A549 (cell line): ENCODE results near the gene SNTB2. TPM values are rescaled to one million over a fixed set of nuclear protein-coding genes. Genes with fewer than 3 reads are reported as not detected.

Experiments
- ATAC-seq, 2 experiments: fragments of 200-7000 bp in 1 of 2; fragments of >200 bp in 1 of 2; cut with Nextera tagmentation in 1 of 2; cut with Tn5 transposase in 1 of 2; 3 replicates each; pipeline versions ENCODE4 v1.8.0 to v1.9.1; 2018 to 2020; ENCODE audit warnings: mild to moderate bottlenecking in 1 of 2, moderate library complexity in 1 of 2
- CTCF ChIA-PET: fragments of 300-600 bp; sonication (Branson Sonifier 250); formaldehyde crosslinking; extraction: SDS; loops from one replicate; lab custom pipeline; 2021; ENCODE audit warnings: antibody characterized with exemption, inconsistent platforms; lab: Yijun Ruan, JAX
- POLR2A ChIA-PET: fragments of 350-600 bp; formaldehyde crosslinking; extraction: SDS; loops from one replicate; lab custom pipeline; 2021; ENCODE audit warnings: antibody characterized with exemption, inconsistent platforms; lab: Yijun Ruan, JAX
- DNase-seq, 2 experiments: peaks; one replicate each; pipeline versions ENCODE4 v3.0.0 to v3.0.0-alpha.2; 2011 to 2016; ENCODE audit warnings: low read depth in 1 of 2, low spot score in 1 of 2
- FAIRE-seq: peaks from 2 replicates; lab custom pipeline; 2011; peaks lifted over from hg19 to GRCh38; lab: Jason Lieb, UNC
- H3K27ac ChIP-seq, 2 experiments: fragments of >200 bp; sonication (Bioruptor Twin); formaldehyde crosslinking; 3 replicates each; pipeline ENCODE4 v1.5.1; 2016 to 2017
- H3K4me1 ChIP-seq: fragments of >200 bp; sonication (Bioruptor Twin); formaldehyde crosslinking; 3 replicates; pipeline ENCODE4 v1.6.1; 2016
- H3K4me2 ChIP-seq: fragments of >200 bp; sonication (Bioruptor Twin); formaldehyde crosslinking; 3 replicates; pipeline ENCODE4 v1.6.1; 2016
- H3K4me3 ChIP-seq: fragments of >200 bp; sonication (Bioruptor Twin); formaldehyde crosslinking; 3 replicates; pipeline ENCODE4 v1.5.1; 2016
- H3K9me3 ChIP-seq: fragments of >200 bp; sonication (Bioruptor Twin); formaldehyde crosslinking; 3 replicates; pipeline ENCODE4 v1.6.1; 2016
- CEBPB ChIP-seq, 2 experiments: fragments of >200 bp in 1 of 2; sonication (Bioruptor Twin) in 1 of 2; formaldehyde crosslinking in 1 of 2; IDR thresholded peaks; 2 replicates each; pipeline ENCODE4 v1.6.1; 2012 to 2016
- CHD2 ChIP-seq: fragments of 150-350 bp; IDR thresholded peaks from 2 replicates; pipeline ENCODE4 v1.6.1; 2014; ENCODE audit warnings: low read length; ENCODE audit not compliant: partially characterized antibody
- EHF ChIP-seq: fragments of 250-450 bp; sonication (Bioruptor Pico); IDR thresholded peaks from 2 replicates; pipeline ENCODE4 v1.5.0; 2020; ENCODE audit warnings: mild to moderate bottlenecking
- FOSB ChIP-seq: fragments of 250-450 bp; sonication (Bioruptor Pico); IDR thresholded peaks from 2 replicates; pipeline ENCODE4 v1.5.0; 2020; ENCODE audit warnings: mild to moderate bottlenecking, moderate library complexity
- HEYL ChIP-seq: fragments of 250-450 bp; sonication (Bioruptor Pico); IDR thresholded peaks from 2 replicates; pipeline ENCODE4 v1.8.0; 2021; ENCODE audit warnings: mild to moderate bottlenecking, moderate library complexity
- HOXA7 ChIP-seq: fragments of 250-450 bp; sonication (Bioruptor Pico); IDR thresholded peaks from 2 replicates; pipeline ENCODE4 v1.5.0; 2020; ENCODE audit warnings: mild to moderate bottlenecking, moderate library complexity
- HOXB13 ChIP-seq: fragments of 250-450 bp; sonication (Bioruptor Pico); IDR thresholded peaks from 2 replicates; pipeline ENCODE4 v1.5.0; 2020; ENCODE audit warnings: low read depth, mild to moderate bottlenecking, moderate library complexity
- HOXB5 ChIP-seq: fragments of 250-450 bp; sonication (Bioruptor Pico); IDR thresholded peaks from 2 replicates; pipeline ENCODE4 v1.5.0; 2020; ENCODE audit warnings: mild to moderate bottlenecking, moderate library complexity
- JUNB ChIP-seq: fragments of >200 bp; sonication (Bioruptor Twin); formaldehyde crosslinking; IDR thresholded peaks from 2 replicates; pipeline ENCODE4 v1.6.1; 2016
- KDM1A ChIP-seq: fragments of 200-600 bp; sonication (generic); IDR thresholded peaks from 2 replicates; pipeline ENCODE4 v1.6.1; 2016; ENCODE audit warnings: low read depth, mild to moderate bottlenecking
- MAFK ChIP-seq: fragments of 450-650 bp; IDR thresholded peaks from 2 replicates; pipeline ENCODE4 v1.6.1; 2014; ENCODE audit not compliant: partially characterized antibody
- NPAS2 ChIP-seq: fragments of 250-450 bp; sonication (Bioruptor Pico); IDR thresholded peaks from 2 replicates; pipeline ENCODE4 v1.8.0; 2022; ENCODE audit warnings: mild to moderate bottlenecking, moderate library complexity, borderline replicate concordance
- PHF8 ChIP-seq: fragments of 200-600 bp; sonication (generic); IDR thresholded peaks from 2 replicates; pipeline ENCODE4 v1.6.1; 2016; ENCODE audit warnings: low read depth, mild to moderate bottlenecking, antibody characterized with exemption, moderate library complexity, borderline replicate concordance
- RAD21 ChIP-seq, 2 experiments: fragments of >200 bp in 1 of 2; sonication (Bioruptor Twin) in 1 of 2; formaldehyde crosslinking in 1 of 2; IDR thresholded peaks in 1 of 2; conservative IDR thresholded peaks in 1 of 2; 2 replicates in 1 of 2; 3 replicates in 1 of 2; pipeline ENCODE4 v1.6.1; 2012 to 2018; ENCODE audit warnings: inconsistent platforms in 1 of 2
- RCOR1 ChIP-seq: fragments of 150-350 bp; IDR thresholded peaks from 2 replicates; pipeline ENCODE4 v1.6.1; 2014; ENCODE audit warnings: antibody characterized with exemption, low read length, low read depth
- RFX5 ChIP-seq: fragments of 450-650 bp; IDR thresholded peaks from 2 replicates; pipeline ENCODE4 v1.7.1; 2014; ENCODE audit warnings: antibody characterized with exemption, mild to moderate bottlenecking, moderate library complexity
- TP53 ChIP-seq: fragments of 250-450 bp; sonication (Bioruptor Pico); IDR thresholded peaks from 2 replicates; pipeline ENCODE4 v1.5.0; 2021; ENCODE audit warnings: mild to moderate bottlenecking, moderate library complexity
- ZC3H11A ChIP-seq: fragments of 450-650 bp; IDR thresholded peaks from 2 replicates; pipeline ENCODE4 v1.6.1; 2014; ENCODE audit warnings: antibody characterized with exemption, mild to moderate bottlenecking
- ZNF302 ChIP-seq: fragments of 250-450 bp; sonication (Bioruptor Pico); IDR thresholded peaks from 2 replicates; pipeline ENCODE4 v1.9.0; 2021; ENCODE audit warnings: inconsistent platforms, mild to moderate bottlenecking, moderate library complexity
- WGBS: methylation state at CpG from one replicate; pipeline ENCODE4 v1.1.6; 2017; ENCODE audit errors: missing lambda C conversion rate; 5-methylcytosine and 5-hydroxymethylcytosine counted together
- polyA plus RNA-seq, 4 experiments: library from polyadenylated mRNA; depleted of rRNA in 3 of 4; stranded (reverse); fragments of >200 nt; fragmentation: RNase III in 1 of 4; extraction: RNeasy Plus Mini Kit Qiagen cat#74134 plus additional on column Dnase treatment in 1 of 4; gene quantifications; 2 replicates in 3 of 4; 3 replicates in 1 of 4; pipeline ENCODE4 v1.2.3, GENCODE V29; 2011 to 2017
- TF ChIP-seq, protein P1 (sequence below): fragments of >200 bp; sonication (Bioruptor Twin); formaldehyde crosslinking; IDR thresholded peaks from 3 replicates; pipeline ENCODE4 v1.5.1; 2016
- TF ChIP-seq, protein P2 (sequence below): fragments of 450-650 bp; IDR thresholded peaks from 2 replicates; pipeline ENCODE4 v1.6.1; 2014; ENCODE audit warnings: antibody characterized with exemption
- TF ChIP-seq, protein P3 (sequence below): IDR thresholded peaks from 2 replicates; pipeline ENCODE4 v1.6.1; 2012
- TF ChIP-seq, protein P4 (sequence below): fragments of 150-350 bp; IDR thresholded peaks from 2 replicates; pipeline ENCODE4 v1.6.1; 2014; ENCODE audit warnings: low read depth, mild to moderate bottlenecking, low read length

The SNTB2 gene
- polyA plus RNA-seq, 2 of the 4 experiments (the other 2 are of a cell fraction), result 7.8 to 20.8 TPM

DNA sequence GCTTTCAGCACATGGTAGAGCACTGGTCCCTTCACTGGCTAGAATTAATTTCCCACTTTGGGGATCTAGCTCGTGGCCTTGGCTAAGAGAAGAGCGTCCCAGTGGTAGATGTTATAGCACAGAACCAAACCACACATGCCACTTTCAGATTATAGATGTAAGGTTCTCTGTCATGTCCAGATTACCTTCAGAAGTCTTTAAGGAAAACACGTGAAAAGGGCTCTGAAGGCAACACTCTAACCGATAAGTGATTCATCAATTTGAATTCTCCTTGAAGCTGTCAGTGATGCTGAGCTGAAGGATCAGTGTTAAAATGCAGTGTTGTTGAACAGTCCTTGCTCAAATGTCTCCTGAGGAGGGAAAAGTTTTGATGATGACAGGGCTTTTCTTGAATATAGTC lies 80.7 kb downstream of the SNTB2 start:
- H3K4me3 ChIP-seq, result no peak overlapping the region
- H3K4me2 ChIP-seq, result no peak overlapping the region
- ChIA-PET CTCF (interaction anchor here (0.6 to 2.1 kb wide), 3 partner anchors 20 to 144 kb away, joined by 3 to 9 read pairs (median 4); no protein-coding TSS in a partner anchor), POLR2A (no interaction called here)
- FAIRE-seq (no peak), DNase-seq (no peak), ATAC-seq (no peak)
- no peaks in the 10 kb centered on the region for H3K9me3 ChIP-seq
- TF ChIP-seq JUNB (no peak), HOXB13 (CRISPR knock-in tag) (no peak), RFX5 (no peak), MAFK (no peak), HOXB5 (no peak), HOXA7 (CRISPR knock-in tag) (no peak), CEBPB (IDR thresholded peaks at IDR 0.05) (no peak), PHF8 (no peak), RAD21 (conservative IDR thresholded peaks at IDR 0.05 in 1 of 2, IDR thresholded peaks at IDR 0.05 in 1 of 2) (no peak), ZC3H11A (no peak)
- TF ChIP-seq, protein P1, sequence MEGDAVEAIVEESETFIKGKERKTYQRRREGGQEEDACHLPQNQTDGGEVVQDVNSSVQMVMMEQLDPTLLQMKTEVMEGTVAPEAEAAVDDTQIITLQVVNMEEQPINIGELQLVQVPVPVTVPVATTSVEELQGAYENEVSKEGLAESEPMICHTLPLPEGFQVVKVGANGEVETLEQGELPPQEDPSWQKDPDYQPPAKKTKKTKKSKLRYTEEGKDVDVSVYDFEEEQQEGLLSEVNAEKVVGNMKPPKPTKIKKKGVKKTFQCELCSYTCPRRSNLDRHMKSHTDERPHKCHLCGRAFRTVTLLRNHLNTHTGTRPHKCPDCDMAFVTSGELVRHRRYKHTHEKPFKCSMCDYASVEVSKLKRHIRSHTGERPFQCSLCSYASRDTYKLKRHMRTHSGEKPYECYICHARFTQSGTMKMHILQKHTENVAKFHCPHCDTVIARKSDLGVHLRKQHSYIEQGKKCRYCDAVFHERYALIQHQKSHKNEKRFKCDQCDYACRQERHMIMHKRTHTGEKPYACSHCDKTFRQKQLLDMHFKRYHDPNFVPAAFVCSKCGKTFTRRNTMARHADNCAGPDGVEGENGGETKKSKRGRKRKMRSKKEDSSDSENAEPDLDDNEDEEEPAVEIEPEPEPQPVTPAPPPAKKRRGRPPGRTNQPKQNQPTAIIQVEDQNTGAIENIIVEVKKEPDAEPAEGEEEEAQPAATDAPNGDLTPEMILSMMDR, result no peak
- no peak overlapping the region for H3K27ac ChIP-seq
- H3K4me1 ChIP-seq, result no peaks in the 10 kb centered on the region; the same call in 2 of the 3 replicates
- 92% methylated on average over 4 of the region's 4 CpGs for WGBS

DNA sequence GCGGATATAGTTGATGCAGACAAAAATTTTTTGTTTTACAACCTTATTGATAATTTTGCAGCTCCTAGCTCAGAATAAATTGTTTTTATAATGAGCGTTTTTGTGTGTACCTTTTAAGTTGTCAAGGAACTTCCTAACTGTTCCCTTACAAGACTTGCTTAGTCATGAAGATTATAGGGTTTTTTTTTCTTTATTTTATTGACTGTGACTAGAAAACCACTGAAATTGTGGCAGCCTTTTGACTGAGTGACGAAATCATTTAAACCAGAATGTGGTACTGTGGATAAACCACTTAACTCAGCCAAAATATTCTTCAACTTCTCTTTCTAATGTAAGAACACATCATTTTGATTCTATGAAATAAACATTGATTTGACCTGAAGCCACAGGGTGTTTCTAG lies 83.4 kb downstream of the SNTB2 start:
- no peaks in the 10 kb centered on the region; the same call in 2 of the 3 replicates for H3K4me1 ChIP-seq
- no peak for DNase-seq
- H3K4me3 ChIP-seq, result no peak overlapping the region
- FAIRE-seq, result no peak
- POLR2A ChIA-PET, result no interaction called here
- TF ChIP-seq, protein P2, sequence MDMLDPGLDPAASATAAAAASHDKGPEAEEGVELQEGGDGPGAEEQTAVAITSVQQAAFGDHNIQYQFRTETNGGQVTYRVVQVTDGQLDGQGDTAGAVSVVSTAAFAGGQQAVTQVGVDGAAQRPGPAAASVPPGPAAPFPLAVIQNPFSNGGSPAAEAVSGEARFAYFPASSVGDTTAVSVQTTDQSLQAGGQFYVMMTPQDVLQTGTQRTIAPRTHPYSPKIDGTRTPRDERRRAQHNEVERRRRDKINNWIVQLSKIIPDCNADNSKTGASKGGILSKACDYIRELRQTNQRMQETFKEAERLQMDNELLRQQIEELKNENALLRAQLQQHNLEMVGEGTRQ, result no peak
- TF ChIP-seq, protein P3, sequence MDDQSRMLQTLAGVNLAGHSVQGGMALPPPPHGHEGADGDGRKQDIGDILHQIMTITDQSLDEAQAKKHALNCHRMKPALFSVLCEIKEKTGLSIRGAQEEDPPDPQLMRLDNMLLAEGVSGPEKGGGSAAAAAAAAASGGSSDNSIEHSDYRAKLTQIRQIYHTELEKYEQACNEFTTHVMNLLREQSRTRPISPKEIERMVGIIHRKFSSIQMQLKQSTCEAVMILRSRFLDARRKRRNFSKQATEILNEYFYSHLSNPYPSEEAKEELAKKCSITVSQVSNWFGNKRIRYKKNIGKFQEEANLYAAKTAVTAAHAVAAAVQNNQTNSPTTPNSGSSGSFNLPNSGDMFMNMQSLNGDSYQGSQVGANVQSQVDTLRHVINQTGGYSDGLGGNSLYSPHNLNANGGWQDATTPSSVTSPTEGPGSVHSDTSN, result no peak
- TF ChIP-seq, protein P4, sequence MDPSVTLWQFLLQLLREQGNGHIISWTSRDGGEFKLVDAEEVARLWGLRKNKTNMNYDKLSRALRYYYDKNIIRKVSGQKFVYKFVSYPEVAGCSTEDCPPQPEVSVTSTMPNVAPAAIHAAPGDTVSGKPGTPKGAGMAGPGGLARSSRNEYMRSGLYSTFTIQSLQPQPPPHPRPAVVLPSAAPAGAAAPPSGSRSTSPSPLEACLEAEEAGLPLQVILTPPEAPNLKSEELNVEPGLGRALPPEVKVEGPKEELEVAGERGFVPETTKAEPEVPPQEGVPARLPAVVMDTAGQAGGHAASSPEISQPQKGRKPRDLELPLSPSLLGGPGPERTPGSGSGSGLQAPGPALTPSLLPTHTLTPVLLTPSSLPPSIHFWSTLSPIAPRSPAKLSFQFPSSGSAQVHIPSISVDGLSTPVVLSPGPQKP, result no peak
- no peak for TF ChIP-seq CEBPB (IDR thresholded peaks at IDR 0.05)
- TF ChIP-seq CHD2, result no peak
- TF ChIP-seq PHF8, result no peak
- TF ChIP-seq FOSB (CRISPR knock-in tag), result no peak
- no peak for TF ChIP-seq TP53
- no peak for ATAC-seq
- no peaks in the 10 kb centered on the region for H3K9me3 ChIP-seq
- CTCF ChIA-PET, result interaction anchor here (1.5 to 1.8 kb wide), 2 partner anchors 17 to 80 kb away, joined by 3 read pairs; no protein-coding TSS in a partner anchor
- WGBS, result 78% methylated on average over 3 of the region's 3 CpGs
- H3K4me2 ChIP-seq, result no peak overlapping the region
- H3K27ac ChIP-seq, result no peak overlapping the region

DNA sequence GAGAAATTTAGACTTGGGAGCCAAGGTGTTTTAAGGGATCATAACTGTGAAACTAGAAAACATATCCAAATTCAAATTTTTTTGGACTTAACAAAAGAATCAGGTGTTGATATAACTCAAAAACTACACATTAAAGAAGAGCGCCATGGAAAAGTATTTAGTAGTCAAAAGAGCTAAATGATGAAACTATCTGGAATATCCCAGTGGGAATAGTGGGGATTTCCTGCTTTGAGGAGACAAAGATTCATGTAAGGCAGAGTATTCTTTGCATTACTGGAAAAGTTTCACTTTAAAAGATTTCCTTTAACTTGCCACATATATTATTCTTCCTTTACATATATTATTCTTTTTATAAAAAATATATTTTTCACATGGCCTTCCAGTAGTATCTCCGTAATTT lies 83.9 kb downstream of the SNTB2 start:
- CTCF ChIA-PET, result interaction anchor here (1.5 kb wide), 1 partner anchor 17 kb away, joined by 3 read pairs; no protein-coding TSS in a partner anchor
- POLR2A ChIA-PET, result no interaction called here
- H3K27ac ChIP-seq, result no peak overlapping the region
- FAIRE-seq (no peak), ATAC-seq (no peak), DNase-seq (no peak)
- H3K4me3 ChIP-seq, result no peak overlapping the region
- no peaks in the 10 kb centered on the region; the same call in 2 of the 3 replicates for H3K4me1 ChIP-seq
- no peak for TF ChIP-seq RCOR1
- TF ChIP-seq EHF (CRISPR knock-in tag), result no peak
- no peak for TF ChIP-seq KDM1A
- no peak for TF ChIP-seq ZNF302 (CRISPR knock-in tag)
- TF ChIP-seq HEYL, result no peak
- TF ChIP-seq TP53, result no peak
- TF ChIP-seq NPAS2 (CRISPR knock-in tag), result no peak
- TF ChIP-seq, all 56 proteins: peak for 0
- Histone ChIP-seq H3K9me3 (no peaks in the 10 kb centered on the region), H3K4me2 (no peak overlapping the region)
- 95% methylated on average over 2 of the region's 2 CpGs for WGBS
